OCI-LY1 (cell line): ENCODE measurements around the gene SPATA21.

Experiments used
- H2AFZ ChIP-seq: fragments of 200-600 bp; sonication (generic), shearing (Covaris generic); 2 replicates; pipeline ENCODE4 v1.6.0; 2014; ENCODE audit warnings: antibody characterized with exemption, mild to moderate bottlenecking, low read length
- H3F3A ChIP-seq: fragments of 200-600 bp; sonication (generic), shearing (Covaris generic); 2 replicates; pipeline ENCODE4 v1.6.0; 2014; ENCODE audit warnings: mild to moderate bottlenecking, antibody characterized with exemption, low read length, moderate library complexity; ENCODE audit not compliant: insufficient read depth
- H3K27ac ChIP-seq: fragments of 200-600 bp; sonication (generic); 2 replicates; pipeline ENCODE4 v1.5.1; 2014; ENCODE audit warnings: low read length, mixed run types, mild to moderate bottlenecking, low read depth; ENCODE audit not compliant: poor library complexity, severe bottlenecking
- H3K27me3 ChIP-seq: fragments of 200-600 bp; sonication (generic); 2 replicates; pipeline ENCODE4 v1.6.0; 2014; ENCODE audit warnings: antibody characterized with exemption, mild to moderate bottlenecking, low read length, moderate library complexity; ENCODE audit not compliant: insufficient read depth
- H3K36me3 ChIP-seq: fragments of 200-600 bp; sonication (generic); 2 replicates; pipeline ENCODE4 v1.6.1; 2014; ENCODE audit warnings: mild to moderate bottlenecking, antibody characterized with exemption, low read length, moderate library complexity, mixed read lengths; ENCODE audit not compliant: insufficient read depth
- H3K4me1 ChIP-seq: fragments of 200-600 bp; sonication (generic); 2 replicates; pipeline ENCODE4 v1.5.1; 2014; ENCODE audit warnings: mild to moderate bottlenecking, low read length, moderate library complexity; ENCODE audit not compliant: insufficient read depth, severe bottlenecking
- H3K4me2 ChIP-seq: fragments of 200-600 bp; sonication (generic), shearing (Covaris generic); 2 replicates; pipeline ENCODE4 v1.6.1; 2014; ENCODE audit warnings: low read length
- H3K4me3 ChIP-seq: fragments of 200-600 bp; sonication (generic); 2 replicates; pipeline ENCODE4 v1.5.1; 2014; ENCODE audit warnings: low read length, low read depth, mild to moderate bottlenecking, mixed read lengths; ENCODE audit not compliant: poor library complexity, severe bottlenecking
- H3K79me2 ChIP-seq: fragments of 200-600 bp; shearing (Covaris generic); 2 replicates; pipeline ENCODE4 v1.6.1; 2016; ENCODE audit warnings: mixed run types, low read length, mixed read lengths; ENCODE audit not compliant: insufficient read depth
- H3K9ac ChIP-seq: fragments of 200-600 bp; sonication (generic), shearing (Covaris generic); 2 replicates; pipeline ENCODE4 v1.6.1; 2014; ENCODE audit warnings: mild to moderate bottlenecking, low read length, mixed read lengths
- H3K9me2 ChIP-seq: fragments of 200-600 bp; sonication (generic), shearing (Covaris generic); 2 replicates; pipeline ENCODE4 v1.6.1; 2014; ENCODE audit warnings: low read depth, mild to moderate bottlenecking, low read length, mixed read lengths
- H3K9me3 ChIP-seq: fragments of 200-600 bp; shearing (Covaris generic); 2 replicates; pipeline ENCODE4 v1.6.1; 2014; ENCODE audit warnings: low read length, mixed read lengths
- H4K20me1 ChIP-seq: fragments of 200-600 bp; sonication (generic), shearing (Covaris generic); 2 replicates; pipeline ENCODE4 v1.6.0; 2016; ENCODE audit warnings: mild to moderate bottlenecking, low read length; ENCODE audit not compliant: insufficient read depth
- EZH2 ChIP-seq: fragments of 200-600 bp; sonication (generic), shearing (Covaris generic); IDR thresholded peaks from 2 replicates; pipeline ENCODE4 v1.8.0; 2017; ENCODE audit warnings: borderline replicate concordance, mixed run types, mild to moderate bottlenecking, antibody characterized with exemption, low read length, moderate library complexity, mixed read lengths
- TF ChIP-seq, protein P1 (sequence below): fragments of 200-600 bp; sonication (generic), shearing (Covaris generic); IDR thresholded peaks from 2 replicates; pipeline ENCODE4 v1.5.1; 2017; ENCODE audit warnings: mild to moderate bottlenecking, antibody characterized with exemption, low read length, moderate library complexity, mixed read lengths

The SPATA21 gene

DNA sequence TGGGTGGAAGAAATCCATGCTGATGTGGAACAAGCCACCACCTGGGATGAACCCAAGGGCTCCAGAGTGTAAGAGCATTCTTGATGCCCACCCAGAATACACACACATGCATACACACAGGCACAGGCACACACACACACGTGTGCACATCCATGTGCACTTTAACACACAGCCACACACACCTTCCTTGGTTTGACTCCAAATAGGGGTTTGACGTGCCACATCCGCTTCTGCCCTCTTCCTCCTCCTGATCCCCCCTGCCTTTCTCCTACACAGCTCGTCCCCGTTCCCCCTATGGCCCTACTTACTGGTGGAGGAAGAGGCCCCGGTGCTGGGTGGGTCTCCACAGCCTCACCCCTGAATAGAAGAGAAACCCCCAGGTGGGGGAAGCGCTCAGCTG lies 16.0 kb downstream of the SPATA21 start:
- H3K4me1 ChIP-seq, result no peaks in the 10 kb centered on the region
- no peak overlapping the region for H3K27ac ChIP-seq
- no peaks in the 10 kb centered on the region for H3K79me2 ChIP-seq
- no peaks in the 10 kb centered on the region for H3K36me3 ChIP-seq
- no peaks in the 10 kb centered on the region for H3F3A ChIP-seq
- H3K27me3 ChIP-seq, result peaks cover 5% of the 10 kb centered on the region; the same call in 1 of the 2 replicates
- no peak overlapping the region for H3K9ac ChIP-seq
- H4K20me1 ChIP-seq, result no peaks in the 10 kb centered on the region
- no peaks in the 10 kb centered on the region for H3K9me2 ChIP-seq
- no peak for TF ChIP-seq EZH2
- TF ChIP-seq, protein P1, sequence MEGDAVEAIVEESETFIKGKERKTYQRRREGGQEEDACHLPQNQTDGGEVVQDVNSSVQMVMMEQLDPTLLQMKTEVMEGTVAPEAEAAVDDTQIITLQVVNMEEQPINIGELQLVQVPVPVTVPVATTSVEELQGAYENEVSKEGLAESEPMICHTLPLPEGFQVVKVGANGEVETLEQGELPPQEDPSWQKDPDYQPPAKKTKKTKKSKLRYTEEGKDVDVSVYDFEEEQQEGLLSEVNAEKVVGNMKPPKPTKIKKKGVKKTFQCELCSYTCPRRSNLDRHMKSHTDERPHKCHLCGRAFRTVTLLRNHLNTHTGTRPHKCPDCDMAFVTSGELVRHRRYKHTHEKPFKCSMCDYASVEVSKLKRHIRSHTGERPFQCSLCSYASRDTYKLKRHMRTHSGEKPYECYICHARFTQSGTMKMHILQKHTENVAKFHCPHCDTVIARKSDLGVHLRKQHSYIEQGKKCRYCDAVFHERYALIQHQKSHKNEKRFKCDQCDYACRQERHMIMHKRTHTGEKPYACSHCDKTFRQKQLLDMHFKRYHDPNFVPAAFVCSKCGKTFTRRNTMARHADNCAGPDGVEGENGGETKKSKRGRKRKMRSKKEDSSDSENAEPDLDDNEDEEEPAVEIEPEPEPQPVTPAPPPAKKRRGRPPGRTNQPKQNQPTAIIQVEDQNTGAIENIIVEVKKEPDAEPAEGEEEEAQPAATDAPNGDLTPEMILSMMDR, result no peak
- no peaks in the 10 kb centered on the region for H3K9me3 ChIP-seq
- no peak overlapping the region for H2AFZ ChIP-seq
- H3K4me3 ChIP-seq, result no peak overlapping the region
- no peak overlapping the region for H3K4me2 ChIP-seq

GRCh38 chr1:16420424-16421118 lies 16.7 kb downstream of the SPATA21 start:
- Histone ChIP-seq H3K79me2 (no peaks in the 10 kb centered on the region), H3K27me3 (peaks cover 5% of the 10 kb centered on the region; the same call in 1 of the 2 replicates), H3K27ac (no peak overlapping the region), H4K20me1 (no peaks in the 10 kb centered on the region), H3K4me2 (no peak overlapping the region), H3K4me3 (no peak overlapping the region), H3K9ac (no peak overlapping the region), H3K36me3 (no peaks in the 10 kb centered on the region), H3F3A (no peaks in the 10 kb centered on the region), H3K9me2 (no peaks in the 10 kb centered on the region), H3K9me3 (no peaks in the 10 kb centered on the region), H3K4me1 (no peaks in the 10 kb centered on the region), H2AFZ (no peak overlapping the region)
- no peak for TF ChIP-seq EZH2
- TF ChIP-seq, protein P1, result no peak

GRCh38 chr1:16418823-16419425 lies 18.3 kb downstream of the SPATA21 start:
- H3K9me3 ChIP-seq, result no peaks in the 10 kb centered on the region
- H3K4me3 ChIP-seq, result no peak overlapping the region
- no peaks in the 10 kb centered on the region for H3F3A ChIP-seq
- no peaks in the 10 kb centered on the region for H3K79me2 ChIP-seq
- no peak overlapping the region for H2AFZ ChIP-seq
- no peaks in the 10 kb centered on the region for H3K36me3 ChIP-seq
- peaks cover 5% of the 10 kb centered on the region; the same call in 1 of the 2 replicates for H3K27me3 ChIP-seq
- no peak overlapping the region for H3K9ac ChIP-seq
- TF ChIP-seq, protein P1, result no peak
- TF ChIP-seq EZH2, result no peak
- H4K20me1 ChIP-seq, result no peaks in the 10 kb centered on the region
- H3K9me2 ChIP-seq, result no peaks in the 10 kb centered on the region
- no peak overlapping the region for H3K4me2 ChIP-seq
- H3K4me1 ChIP-seq, result no peaks in the 10 kb centered on the region
- no peak overlapping the region for H3K27ac ChIP-seq
